ENCODE data around the gene GOPC. TPM values are rescaled to one million over a fixed set of nuclear protein-coding genes. Genes with fewer than 3 reads are reported as not detected.

GOPC gene
- total and polyA plus RNA-seq, 2 of the 8 experiments (the other 6 are each of a cell fraction or from before 2014, with no cell fraction given): 5.3 to 19.4 TPM

GRCh38 chr6:117613920-117614560 is 11.7 kb upstream of the GOPC start (continued):
- TF ChIP-seq ATF2 (IDR thresholded peaks at IDR 0.05; ENCODE audit: low read length) (no peak), MAFK (IDR thresholded peaks at IDR 0.05; ENCODE audit: low read depth, low read length) (no peak), TCF12 (IDR thresholded peaks at IDR 0.05; ENCODE audit: low read depth, low read length) (no peak), JUND (IDR thresholded peaks at IDR 0.05; ENCODE audit: low read length) (no peak), CHD2 (IDR thresholded peaks at IDR 0.05; ENCODE audit: low read length) (no peak), SIN3A (conservative IDR thresholded peaks at IDR 0.05 in 1 of 2, IDR thresholded peaks at IDR 0.05 in 1 of 2; ENCODE audit: low read depth in 1 of 2, low read length in 2 of 2) (no peak), KDM1A (IDR thresholded peaks at IDR 0.05; ENCODE audit: borderline replicate concordance, low read length) (no peak)
